Stimulated activated CD4-positive, alpha-beta T cell treated with anti-CD3 and anti-CD28 coated beads, TNF-alpha, amount 100 ng/mL, for 4 hours (primary cell): ENCODE data around the gene ZNF521.
"Not testable (repeated sequence)": the region's sequence is repeated elsewhere in the genome, so short reads cannot be mapped to it uniquely, and the experiment has no call there.

Source experiments
- DNase-seq, 3 experiments: peaks; one replicate each; pipeline ENCODE4 v3.0.0-alpha.2; 2020; ENCODE audit warnings: low read depth in 3 of 3

Gene ZNF521

GRCh38 chr18:25289001-25289631 lies 62.9 kb downstream of the ZNF521 start:
- no peak for DNase-seq

- no peak for DNase-seq
Observed at GRCh38 chr18:25288340-25288938, 63.5 kb downstream of the ZNF521 start.

GRCh38 chr18:25287106-25287505 lies 64.9 kb downstream of the ZNF521 start:
- no peak for DNase-seq

GRCh38 chr18:25284861-25285550 lies 67.0 kb downstream of the ZNF521 start:
- no peak for DNase-seq

- no peak for DNase-seq
Observed at GRCh38 chr18:25284281-25284680, 67.7 kb downstream of the ZNF521 start.

GRCh38 chr18:25283781-25284180 lies 68.2 kb downstream of the ZNF521 start:
- no peak for DNase-seq

- no peak for DNase-seq
Observed at GRCh38 chr18:25282896-25283703, 68.9 kb downstream of the ZNF521 start.

GRCh38 chr18:25282282-25282681 lies 69.7 kb downstream of the ZNF521 start:
- no peak for DNase-seq

GRCh38 chr18:25281556-25281955 lies 70.4 kb downstream of the ZNF521 start:
- no peak for DNase-seq

GRCh38 chr18:25279961-25280360 lies 72.0 kb downstream of the ZNF521 start:
- DNase-seq, result no peak

GRCh38 chr18:25279556-25279955 lies 72.4 kb downstream of the ZNF521 start:
- no peak for DNase-seq

- DNase-seq, result no peak
Observed at GRCh38 chr18:25279133-25279532, 72.8 kb downstream of the ZNF521 start.

- no peak for DNase-seq
Observed at GRCh38 chr18:25278394-25278793, 73.6 kb downstream of the ZNF521 start.

GRCh38 chr18:25275412-25276001 lies 76.5 kb downstream of the ZNF521 start:
- DNase-seq, result no peak

- DNase-seq, result no peak
Observed at GRCh38 chr18:25274926-25275325, 77.0 kb downstream of the ZNF521 start.

- not testable (repeated sequence) for DNase-seq
Observed at GRCh38 chr18:25266931-25267527, 84.9 kb downstream of the ZNF521 start.

GRCh38 chr18:25262920-25263319 lies 89.0 kb downstream of the ZNF521 start:
- no peak for DNase-seq

- DNase-seq, result no peak
Observed at GRCh38 chr18:25261768-25262167, 90.2 kb downstream of the ZNF521 start.

- DNase-seq, result no peak
Observed at GRCh38 chr18:25256439-25256838, 95.5 kb downstream of the ZNF521 start.

GRCh38 chr18:25253779-25254178 lies 98.2 kb downstream of the ZNF521 start:
- DNase-seq, result no peak

- no peak for DNase-seq
Observed at GRCh38 chr18:25253136-25253535, 98.8 kb downstream of the ZNF521 start.

- no peak for DNase-seq
Observed at GRCh38 chr18:25251068-25251467, 100.9 kb downstream of the ZNF521 start.
